Measurements from ENCODE around the gene SLC5A9.

GRCh38 chr1:48214820-48215219, 7.7 kb upstream of the SLC5A9 start:
- TF ChIP-seq POLR2A (IDR thresholded peaks at IDR 0.05; ENCODE audit: low read depth, low read length), result no peak
- TF ChIP-seq TAF1 (IDR thresholded peaks at IDR 0.05; ENCODE audit: borderline replicate concordance, low read depth, low read length), result no peak
